ENCODE data around the gene PHTF2.

Gene PHTF2

GRCh38 chr7:78006063-78006755, 207.6 kb downstream of the PHTF2 start:
- H3K4me3 ChIP-seq (ENCODE audit: low read depth, low read length) = no peak overlapping the region
- in situ Hi-C loops (cut with HindIII; ENCODE audit: low sequenced_read_pairs) = no loop called here
- no peak for DNase-seq (ENCODE audit: low read depth)
- TF ChIP-seq CTCF (IDR thresholded peaks at IDR 0.05; ENCODE audit: low read depth, low read length, missing control alignments) = no peak

Data from astrocyte of the cerebellum (primary cell).